CD4-positive, alpha-beta T cell treated with Interleukin-10 for 1 hour (primary cell): ENCODE data around the gene NOP56.
"Not testable (repeated sequence)": the region's sequence is repeated elsewhere in the genome, so short reads cannot be mapped to it uniquely, and the experiment has no call there.

Source experiments
- DNase-seq: peaks from one replicate; pipeline ENCODE4 v3.0.0-alpha.2; 2020

Gene NOP56

DNA sequence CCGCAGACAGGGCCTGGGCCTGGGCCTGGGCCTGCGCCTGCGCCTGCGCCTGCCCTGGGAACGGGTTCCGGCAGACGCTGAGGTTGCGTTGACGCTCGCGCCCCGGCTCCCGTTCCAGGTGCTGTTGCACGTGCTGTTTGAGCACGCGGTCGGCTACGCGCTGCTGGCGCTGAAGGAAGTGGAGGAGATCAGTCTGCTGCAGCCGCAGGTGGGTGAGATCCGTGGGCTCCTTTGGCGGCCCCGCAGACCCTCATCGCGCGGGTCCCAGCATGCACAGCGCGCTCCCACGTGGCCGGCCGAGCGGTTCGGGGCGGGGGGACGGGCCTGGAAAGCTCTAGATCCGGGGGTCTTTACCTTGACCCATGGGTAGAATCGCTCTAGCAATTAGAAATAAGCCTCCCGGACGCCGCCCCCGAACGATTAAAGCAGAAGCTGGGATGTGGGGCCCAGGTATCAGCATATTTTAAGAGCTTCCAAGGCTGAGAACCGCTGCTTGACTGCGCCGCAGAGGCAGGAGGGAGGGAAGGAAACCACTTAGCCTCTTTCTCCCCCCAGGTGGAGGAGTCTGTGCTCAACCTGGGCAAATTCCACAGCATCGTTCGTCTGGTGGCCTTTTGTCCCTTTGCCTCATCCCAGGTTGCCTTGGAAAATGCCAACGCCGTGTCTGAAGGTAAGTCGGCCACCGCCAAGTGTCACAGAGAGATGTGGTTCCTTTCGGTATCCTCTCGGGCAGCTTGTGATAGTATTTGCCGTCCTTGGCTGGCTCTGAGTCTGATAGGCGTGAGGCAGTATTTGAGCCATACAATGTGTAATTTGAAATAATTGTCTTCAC lies 508 bp downstream of the NOP56 start:
- peak; percentile 23 for DNase-seq

DNA sequence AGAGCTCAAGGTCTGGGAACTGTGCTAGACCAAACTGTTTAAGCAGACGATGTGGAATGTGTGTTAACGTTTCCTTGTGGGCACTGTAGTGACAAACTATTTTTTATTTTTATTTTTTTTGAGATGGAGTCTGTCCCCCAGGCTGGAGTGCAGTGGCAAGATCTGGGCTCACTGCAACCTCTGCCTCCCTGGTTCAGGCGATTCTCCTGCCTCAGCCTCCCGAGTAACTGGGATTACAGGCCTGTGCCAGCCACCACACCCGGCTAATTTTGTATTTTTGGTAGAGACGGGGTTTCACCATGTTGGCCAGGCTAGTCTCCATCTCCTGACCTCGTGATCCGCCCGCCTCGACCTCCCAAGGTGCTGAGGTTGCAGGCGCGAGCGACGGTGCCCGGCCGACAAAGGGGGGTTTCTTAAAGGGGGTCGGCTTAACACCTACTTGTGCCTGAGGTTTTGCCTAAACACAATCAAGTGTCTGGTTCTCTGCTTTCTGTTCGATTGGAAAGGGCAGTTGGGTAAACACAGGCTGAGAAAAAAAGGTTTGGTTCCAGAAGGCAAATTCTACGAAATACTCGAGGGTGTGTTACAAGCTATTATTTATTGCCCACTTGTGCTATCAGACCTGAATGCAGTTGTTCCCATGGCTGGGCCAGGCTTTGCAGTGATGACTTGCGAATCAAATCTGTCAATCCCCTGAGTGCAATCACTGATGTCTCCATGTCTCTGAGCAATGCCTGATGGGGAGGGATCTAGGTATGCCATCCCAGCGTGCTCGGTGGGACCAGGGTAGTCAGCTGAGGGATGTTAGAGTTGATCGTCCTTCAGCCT lies 1.3 kb downstream of the NOP56 start:
- no peak for DNase-seq

DNA sequence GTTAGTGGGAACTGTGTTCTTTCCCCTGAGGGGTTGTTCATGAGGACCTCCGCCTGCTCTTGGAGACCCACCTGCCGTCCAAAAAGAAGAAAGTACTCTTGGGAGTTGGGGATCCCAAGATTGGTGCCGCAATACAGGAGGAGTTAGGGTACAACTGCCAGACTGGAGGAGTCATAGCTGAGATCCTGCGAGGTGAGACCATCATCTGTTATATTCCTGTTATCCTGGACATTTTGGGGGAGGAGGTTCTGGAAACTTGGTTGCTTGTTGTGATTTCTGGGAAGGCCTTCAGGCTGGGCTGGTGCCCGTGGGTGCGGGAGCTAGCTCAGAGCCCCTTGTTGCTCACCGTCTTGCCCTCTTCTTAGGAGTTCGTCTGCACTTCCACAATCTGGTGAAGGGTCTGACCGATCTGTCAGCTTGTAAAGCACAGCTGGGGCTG lies 2.0 kb downstream of the NOP56 start:
- DNase-seq: no peak

DNA sequence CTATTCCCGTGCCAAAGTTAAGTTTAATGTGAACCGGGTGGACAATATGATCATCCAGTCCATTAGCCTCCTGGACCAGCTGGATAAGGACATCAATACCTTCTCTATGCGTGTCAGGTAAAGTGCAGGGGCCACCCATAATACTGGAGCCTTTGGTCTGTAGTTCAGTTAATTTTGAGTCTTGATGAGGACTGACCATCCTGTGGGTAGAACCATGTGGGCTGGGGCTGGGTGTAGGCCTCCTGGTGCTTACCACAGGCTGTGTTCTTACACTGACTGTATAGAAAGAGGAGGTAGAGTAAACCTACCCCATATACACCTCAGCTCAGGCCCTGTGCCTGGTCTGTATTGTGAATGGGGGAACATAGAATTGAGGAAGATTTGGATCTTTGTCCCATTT lies 2.4 kb downstream of the NOP56 start:
- no peak for DNase-seq

DNA sequence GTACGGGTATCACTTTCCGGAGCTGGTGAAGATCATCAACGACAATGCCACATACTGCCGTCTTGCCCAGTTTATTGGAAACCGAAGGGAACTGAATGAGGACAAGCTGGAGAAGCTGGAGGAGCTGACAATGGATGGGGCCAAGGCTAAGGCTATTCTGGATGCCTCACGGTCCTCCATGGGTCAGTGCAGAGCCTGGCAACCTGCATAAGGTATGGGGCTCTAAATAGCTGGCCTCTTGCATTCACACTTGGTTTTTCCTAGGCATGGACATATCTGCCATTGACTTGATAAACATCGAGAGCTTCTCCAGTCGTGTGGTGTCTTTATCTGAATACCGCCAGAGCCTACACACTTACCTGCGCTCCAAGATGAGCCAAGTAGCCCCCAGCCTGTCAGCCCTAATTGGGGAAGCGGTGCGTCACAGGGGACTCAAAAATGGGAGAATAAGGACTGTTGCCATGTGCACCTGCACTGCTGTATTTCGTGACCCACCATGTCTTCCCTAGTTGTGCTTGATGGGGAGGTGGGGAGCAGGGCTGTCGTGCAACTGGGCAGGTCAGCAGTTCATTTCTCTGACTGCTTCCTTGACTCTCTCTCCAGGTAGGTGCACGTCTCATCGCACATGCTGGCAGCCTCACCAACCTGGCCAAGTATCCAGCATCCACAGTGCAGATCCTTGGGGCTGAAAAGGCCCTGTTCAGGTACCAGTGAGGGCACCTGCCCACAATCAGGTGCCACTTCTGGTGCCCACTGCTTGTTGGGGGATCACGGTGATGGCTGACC lies 3.1 kb downstream of the NOP56 start:
- no peak for DNase-seq

DNA sequence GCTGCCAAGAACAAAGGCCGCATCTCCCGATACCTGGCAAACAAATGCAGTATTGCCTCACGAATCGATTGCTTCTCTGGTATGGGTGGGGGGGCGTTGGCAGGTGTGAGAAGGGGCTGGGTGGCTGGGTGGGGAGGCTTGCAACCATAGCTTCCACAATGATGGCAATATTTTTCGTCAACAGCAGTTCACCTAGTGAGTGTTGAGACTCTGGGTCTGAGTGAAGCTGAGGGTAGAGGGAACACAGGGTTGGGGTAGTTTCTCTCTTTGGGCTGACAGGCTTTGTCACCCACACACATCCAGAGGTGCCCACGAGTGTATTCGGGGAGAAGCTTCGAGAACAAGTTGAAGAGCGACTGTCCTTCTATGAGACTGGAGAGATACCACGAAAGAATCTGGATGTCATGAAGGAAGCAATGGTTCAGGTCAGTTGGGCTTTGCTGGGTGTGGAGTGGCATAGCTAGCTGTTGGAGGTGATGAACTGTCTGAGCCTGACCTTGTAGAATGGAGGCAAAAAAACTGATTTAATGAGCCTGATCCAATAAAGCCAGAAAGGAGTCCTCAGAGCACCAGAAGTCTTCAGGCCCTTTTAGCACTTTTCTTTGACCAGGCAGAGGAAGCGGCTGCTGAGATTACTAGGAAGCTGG lies 4.2 kb downstream of the NOP56 start:
- no peak for DNase-seq

DNA sequence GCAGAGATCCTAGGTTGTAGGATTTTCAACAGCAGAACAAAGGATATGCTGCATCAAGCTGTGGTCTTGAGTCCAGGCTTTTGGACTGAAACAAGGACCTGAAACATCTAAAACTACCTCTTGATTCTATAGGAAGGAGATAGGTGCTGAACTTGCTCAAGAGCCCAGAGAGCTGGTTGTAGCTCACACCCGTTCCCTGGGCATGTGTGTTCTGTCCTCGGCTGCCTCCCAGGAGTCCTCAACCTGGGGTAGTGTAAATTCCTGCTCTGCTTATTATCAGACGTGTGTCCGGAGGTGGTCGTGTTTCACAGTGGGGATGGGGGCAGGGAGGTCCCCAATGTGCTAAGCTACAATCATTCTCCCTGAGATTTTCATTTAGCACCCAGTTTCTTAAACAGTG lies 4.8 kb downstream of the NOP56 start:
- DNase-seq: no peak

DNA sequence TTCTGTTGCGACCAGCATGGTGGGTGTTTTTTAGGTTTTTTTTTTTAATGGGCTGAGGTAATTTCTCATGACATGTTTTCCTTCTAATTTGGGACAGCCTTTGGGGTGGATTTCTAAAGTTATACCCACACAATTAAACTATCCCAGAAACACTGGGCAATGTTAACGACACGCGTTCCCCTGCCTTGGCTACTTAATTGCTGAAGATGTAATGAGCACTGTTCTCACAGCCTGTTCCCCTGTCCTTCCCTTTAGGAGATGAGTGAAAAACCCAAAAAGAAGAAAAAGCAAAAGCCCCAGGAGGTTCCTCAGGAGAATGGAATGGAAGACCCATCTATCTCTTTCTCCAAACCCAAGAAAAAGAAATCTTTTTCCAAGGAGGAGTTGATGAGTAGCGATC lies 5.2 kb downstream of the NOP56 start:
- DNase-seq: no peak

DNA sequence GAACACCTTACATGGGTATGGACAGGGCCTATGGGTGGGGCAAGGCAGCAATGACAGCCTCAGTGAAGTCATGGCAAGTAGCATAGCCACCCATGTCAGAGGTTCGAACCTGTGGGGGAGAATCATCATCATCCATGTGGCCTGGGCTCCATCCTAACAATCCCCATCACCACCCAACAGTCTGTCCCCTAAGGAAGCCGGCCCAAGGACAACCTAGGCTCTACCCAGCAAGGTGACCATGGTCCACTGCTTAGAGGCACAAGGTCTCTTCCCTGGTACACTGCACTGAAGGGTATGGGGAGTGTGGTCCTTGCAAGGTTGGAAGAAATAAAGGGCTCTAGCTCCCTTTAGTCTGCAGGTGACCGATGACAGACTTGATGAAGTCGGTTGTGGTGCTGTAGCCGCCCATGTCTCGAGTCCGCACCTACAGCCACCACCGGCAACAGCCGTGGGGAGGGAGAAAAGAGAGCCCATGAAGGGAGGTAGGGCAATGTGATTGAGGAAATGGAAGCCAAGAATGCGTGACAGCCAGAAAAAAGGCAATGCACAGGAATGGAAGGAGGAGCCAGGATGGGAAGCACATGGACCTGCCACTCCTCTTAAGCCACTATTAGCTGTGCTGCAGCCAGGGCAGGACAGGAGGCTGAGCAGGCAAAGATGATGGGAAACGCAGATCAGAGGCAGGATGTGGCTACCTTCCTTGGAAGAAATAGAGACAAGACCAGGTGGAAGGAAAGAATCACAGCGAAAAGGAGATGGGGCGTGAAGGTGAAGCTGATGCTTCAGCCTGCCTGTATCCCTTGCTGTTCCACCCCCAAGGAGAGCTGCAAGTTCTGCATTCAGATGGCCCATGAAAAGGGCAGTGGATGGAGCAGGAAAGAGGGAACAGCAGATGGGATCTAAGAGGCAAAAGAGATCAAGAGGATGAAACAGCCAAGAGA lies 6.3 kb downstream of the NOP56 start:
- DNase-seq: no peak

DNA sequence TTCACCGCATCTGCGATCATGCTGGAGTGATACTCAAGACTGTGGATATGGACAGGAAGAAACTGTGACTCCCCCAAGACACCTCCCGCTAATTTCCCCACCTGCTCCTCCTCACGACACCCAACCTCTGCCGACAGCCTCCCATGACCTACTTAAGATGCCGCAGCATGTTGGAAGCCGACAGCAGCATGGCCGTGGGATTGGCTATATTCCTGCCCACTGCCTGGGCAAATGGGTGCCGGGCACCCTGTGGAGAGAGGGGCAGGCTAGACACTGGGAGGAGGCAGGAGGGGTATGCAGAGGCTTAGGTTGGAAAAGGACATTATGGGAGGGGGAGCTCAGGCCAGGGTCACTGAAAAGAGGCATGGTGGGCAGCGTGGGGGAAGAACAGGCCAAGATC lies 7.1 kb downstream of the NOP56 start:
- no peak for DNase-seq

DNA sequence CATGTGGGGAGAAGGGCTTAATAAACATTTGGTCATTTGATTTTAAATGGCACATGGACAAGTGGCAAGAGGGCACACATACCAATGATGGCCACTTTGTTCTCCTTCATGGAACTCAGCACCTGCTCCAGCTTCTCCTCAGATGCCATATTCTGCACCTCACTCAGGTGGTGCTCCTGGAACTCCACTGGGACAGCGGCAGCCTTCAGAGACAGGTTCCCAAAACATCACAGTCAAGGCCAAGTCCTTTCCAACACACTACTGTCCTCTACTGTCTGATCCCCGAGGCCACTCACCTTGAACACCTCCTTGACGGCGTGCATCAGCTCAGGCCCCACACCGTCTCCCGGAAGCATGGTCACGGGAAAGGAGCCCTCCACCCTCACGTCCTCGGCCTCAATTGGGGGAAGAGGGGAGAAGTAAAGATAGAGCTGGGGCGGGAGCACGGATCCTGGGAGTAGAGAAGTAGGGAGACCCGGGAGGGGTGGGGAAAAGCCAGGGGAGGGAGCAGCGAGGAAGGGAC lies 11.0 kb downstream of the NOP56 start:
- no peak for DNase-seq

DNA sequence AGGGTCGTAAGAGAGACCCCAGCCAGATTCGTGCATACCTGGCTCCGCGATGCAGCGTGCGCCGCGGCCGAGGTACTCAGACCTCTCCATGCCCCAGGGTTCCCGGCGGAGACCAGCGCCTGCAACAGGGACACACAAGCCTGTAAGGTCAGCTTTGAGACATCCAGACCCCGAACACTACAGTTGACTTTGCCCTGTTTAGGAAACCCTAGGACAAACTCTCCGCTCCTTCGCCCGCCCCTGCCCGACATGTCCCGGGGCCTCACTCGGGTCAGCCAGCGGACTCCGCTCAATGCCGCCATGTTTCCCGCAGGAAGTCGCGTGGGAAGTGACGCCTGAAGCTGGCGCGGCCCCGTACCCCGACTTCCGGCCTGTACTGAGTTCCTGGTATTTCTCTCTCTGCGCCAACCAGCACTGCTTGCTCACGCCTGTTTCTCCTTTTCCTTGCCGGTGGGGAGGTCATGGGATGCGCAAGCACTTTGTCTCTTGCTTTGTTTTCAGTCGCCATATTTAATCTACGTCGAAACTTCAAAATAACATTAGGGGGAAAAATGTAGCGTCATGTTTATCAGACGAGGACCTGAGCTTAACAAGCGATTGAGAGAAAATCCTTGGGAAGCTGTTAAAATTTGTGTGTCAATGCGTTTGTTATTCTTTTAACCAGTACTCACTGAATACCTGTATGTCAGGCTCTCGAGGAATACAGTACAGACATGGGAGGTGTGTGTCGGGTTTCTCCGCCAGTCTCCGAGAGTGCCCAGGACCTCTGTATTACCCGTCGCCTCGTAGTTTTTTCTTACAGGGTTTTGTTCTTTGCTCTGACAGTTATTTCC lies 11.7 kb downstream of the NOP56 start, which contains the start of gene IDH3B:
Gene IDH3B, minus strand, starts transcription at position 330 of the 833 bp plus-strand sequence. Its CDS starts 28 bp downstream, at position 302.
- peak; percentile 93 for DNase-seq

DNA sequence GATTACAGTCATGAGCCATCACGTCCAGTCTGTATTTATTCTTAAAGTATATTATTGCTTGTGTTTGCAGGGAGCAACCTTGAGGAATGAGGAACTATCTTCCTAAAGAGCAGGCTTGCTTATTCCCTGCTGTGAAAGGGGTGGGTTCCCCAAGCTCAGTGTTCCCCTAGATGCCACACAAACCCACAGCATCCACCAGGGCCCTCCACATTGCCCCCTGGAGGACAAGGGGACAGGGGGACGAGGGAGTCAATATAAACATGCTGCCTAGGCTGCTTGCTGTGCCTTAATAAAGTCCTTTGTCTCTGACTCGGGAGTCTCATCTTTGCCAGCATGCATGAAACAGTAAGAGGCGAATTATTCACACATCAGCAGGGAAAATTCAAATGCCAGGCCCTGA lies 19.5 kb downstream of the NOP56 start:
- no peak for DNase-seq

DNA sequence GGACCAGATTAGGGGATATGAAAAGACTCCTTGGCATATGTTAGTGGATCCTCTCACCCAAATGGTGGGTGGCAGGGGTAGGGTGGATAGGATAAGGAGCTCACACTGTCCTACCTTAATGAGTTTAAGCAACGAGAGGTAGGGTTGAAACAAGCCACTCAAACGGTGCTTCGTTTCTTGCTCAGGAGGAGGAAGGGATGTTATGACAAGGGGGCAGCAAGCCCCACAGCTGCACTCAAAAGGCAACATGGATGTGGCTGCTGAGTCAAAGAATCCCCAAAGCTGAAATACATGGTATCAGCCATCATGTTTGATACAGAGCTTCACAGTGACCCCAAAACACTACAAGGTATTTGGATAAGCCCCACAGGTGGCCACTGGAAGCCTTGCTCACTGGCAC lies 20.0 kb downstream of the NOP56 start:
- no peak for DNase-seq

DNA sequence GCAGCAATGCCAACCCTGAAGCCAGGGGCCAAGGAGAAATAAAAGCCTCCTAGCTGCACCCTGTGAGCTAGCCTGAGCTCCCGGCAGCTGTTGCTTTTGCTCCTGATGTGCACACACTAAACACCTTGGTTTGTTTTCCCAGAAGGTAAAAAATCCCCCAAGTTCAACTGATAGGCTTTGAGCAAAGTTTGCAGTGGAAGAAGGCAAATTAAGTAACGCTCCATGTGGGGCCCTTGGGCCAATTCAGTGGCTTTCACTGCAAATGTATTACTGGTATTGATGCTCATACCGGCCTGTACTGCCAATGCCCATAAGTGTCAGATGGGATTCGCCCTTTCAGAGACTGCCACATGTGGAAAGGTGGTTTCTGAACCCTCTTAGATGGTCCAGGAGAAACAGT lies 21.0 kb downstream of the NOP56 start:
- no peak for DNase-seq

DNA sequence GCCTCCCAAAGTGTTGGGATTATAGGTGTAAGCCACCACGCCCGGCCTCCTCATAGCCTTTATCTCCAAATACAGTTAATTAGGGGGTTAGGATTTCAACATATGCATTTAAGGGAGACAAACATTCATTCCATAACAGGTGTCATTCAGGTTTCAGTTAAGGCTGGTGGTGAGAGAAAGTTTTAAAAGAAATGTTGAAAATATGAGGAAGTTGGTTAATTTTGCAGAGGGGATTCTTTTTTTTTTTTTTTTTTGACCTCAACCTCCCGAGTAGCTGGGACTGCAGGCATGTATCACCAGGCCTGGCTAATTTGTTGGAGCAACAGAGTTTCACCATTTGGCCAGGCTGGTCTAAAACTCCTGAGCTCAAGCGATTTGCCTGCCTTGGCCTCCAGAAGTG lies 27.6 kb downstream of the NOP56 start:
- DNase-seq: no peak

DNA sequence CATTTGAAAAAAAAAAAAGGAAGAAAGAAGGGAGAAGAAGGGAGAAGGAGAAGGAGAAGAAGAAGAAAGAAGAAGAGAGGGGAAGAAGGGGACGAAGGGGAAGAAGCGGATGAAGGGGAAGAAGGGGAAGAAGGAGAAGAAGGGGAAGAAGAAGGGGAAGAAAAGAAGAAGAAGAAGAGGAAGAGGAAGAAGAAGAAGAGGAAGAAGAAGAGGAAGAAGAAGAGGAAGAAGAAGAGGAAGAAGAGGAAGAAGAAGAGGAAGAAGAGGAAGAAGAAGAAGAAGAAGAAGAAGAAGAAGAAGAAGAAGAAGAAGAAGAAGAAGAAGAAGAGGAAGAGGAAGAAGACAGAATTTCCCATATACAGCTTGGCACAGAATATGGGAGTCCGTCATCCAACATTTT lies 29.6 kb downstream of the NOP56 start:
- DNase-seq: not testable (repeated sequence)

DNA sequence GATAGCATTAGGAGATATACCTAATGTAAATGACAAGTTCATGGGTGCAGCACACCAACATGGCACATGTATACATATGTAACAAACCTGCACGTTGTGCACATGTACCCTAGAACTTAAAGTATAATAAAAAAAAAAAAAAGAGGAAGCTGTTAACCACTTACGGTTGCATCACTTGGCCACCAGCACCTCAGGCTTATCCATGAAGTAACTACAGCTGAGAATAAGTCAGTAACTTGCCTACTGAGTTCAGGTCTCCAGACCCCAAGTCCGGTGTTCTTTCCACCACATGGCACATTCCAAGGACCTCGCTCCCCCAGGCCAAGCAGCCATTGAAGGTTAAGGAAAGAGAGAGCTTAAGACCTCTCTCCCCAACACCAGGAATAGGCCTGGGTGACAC lies 32.4 kb downstream of the NOP56 start:
- DNase-seq: not testable (repeated sequence)

DNA sequence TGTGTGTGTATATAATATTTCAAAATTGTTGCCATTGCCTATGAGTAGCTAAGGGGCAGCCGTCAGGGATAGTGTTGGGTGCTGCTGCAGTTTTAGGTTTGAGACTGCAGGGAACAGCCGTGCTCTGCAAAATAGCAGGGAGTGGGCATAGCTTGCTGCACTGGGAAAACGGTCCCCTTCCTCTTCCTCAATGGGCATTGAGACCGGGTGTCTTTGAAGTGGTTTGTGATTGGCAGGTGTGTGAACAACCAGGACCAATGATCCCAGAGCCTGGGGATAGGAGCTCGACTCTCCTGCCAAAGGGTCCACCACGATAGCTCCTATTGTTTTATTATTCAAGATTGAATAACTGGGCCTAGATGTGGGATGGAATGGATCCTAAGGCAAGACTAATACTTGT lies 35.1 kb downstream of the NOP56 start:
- no peak for DNase-seq

DNA sequence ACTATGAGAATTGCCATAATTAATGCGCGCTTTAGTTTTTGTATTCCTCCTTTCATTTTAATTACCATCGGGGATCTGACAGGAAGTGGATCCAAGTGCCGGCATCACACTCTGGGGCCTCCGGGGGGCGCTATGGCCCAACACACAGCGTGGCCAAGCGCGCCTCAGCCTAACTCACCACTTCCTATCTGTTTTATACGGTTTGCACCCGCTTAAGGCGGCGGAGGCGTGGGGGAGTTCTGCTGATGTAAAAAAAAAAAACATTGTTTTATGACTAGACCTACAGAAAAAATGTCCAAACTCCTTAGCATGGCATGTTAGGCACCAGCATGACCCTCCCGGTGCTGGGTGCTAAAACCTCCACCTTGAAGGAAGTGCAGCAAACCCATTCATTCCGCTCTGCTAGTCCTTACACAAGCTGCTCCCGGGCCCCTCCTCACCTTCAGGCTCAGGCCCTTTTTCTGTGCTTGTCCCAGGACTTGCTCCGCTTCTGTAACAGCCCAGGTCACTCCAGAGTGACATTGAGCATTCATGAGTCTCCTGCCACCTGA lies 35.7 kb downstream of the NOP56 start:
- peak; percentile 83 for DNase-seq
